ENCODE data around the gene ELOVL3.
"Not testable (repeated sequence)": the region's sequence is repeated elsewhere in the genome, so short reads cannot be mapped to it uniquely, and the experiment has no call there.

Gene ELOVL3

GRCh38 chr10:102200751-102201640 lies 25.1 kb upstream of the ELOVL3 start:
- H3K4me3 ChIP-seq (ENCODE audit: low read length) = no peak overlapping the region
- no peak overlapping the region for H3K27ac ChIP-seq (ENCODE audit: low read length)

GRCh38 chr10:102202386-102202785 lies 23.7 kb upstream of the ELOVL3 start:
- H3K9me3 ChIP-seq (ENCODE audit: insufficient read depth, low read depth, low read length) = peaks cover 7% of the 10 kb centered on the region; the same call in 1 of the 2 replicates
- H3K36me3 ChIP-seq (ENCODE audit: insufficient read depth, low read depth, low read length) = no peaks in the 10 kb centered on the region
- no peak overlapping the region for H3K9ac ChIP-seq (ENCODE audit: low read depth, low read length)
- H3K4me3 ChIP-seq (ENCODE audit: low read length) = no peak overlapping the region
- H3K27me3 ChIP-seq (ENCODE audit: insufficient read depth, low read length) = no peaks in the 10 kb centered on the region; the same call in 1 of the 2 replicates
- H3K4me1 ChIP-seq (ENCODE audit: insufficient read depth, low read length) = no peaks in the 10 kb centered on the region
- H3K27ac ChIP-seq (ENCODE audit: low read length) = no peak overlapping the region

More at GRCh38 chr10:102200751-102201640, 25.1 kb upstream of the ELOVL3 start:
- Histone ChIP-seq H3K36me3 (ENCODE audit: insufficient read depth, low read depth, low read length) (no peaks in the 10 kb centered on the region), H3K4me1 (ENCODE audit: insufficient read depth, low read length) (no peaks in the 10 kb centered on the region), H3K9ac (ENCODE audit: low read depth, low read length) (no peak overlapping the region), H3K27me3 (ENCODE audit: insufficient read depth, low read length) (no peaks in the 10 kb centered on the region; the same call in 1 of the 2 replicates), H3K9me3 (ENCODE audit: insufficient read depth, low read depth, low read length) (peaks cover 7% of the 10 kb centered on the region; the same call in 1 of the 2 replicates)

- Histone ChIP-seq H3K36me3 (ENCODE audit: insufficient read depth, low read depth, low read length) (no peaks in the 10 kb centered on the region), H3K9ac (ENCODE audit: low read depth, low read length) (no peak overlapping the region), H3K4me3 (ENCODE audit: low read length) (no peak overlapping the region), H3K9me3 (ENCODE audit: insufficient read depth, low read depth, low read length) (peaks cover 3% of the 10 kb centered on the region; the same call in 1 of the 2 replicates), H3K4me1 (ENCODE audit: insufficient read depth, low read length) (no peaks in the 10 kb centered on the region), H3K27me3 (ENCODE audit: insufficient read depth, low read length) (no peaks in the 10 kb centered on the region; the same call in 1 of the 2 replicates), H3K27ac (ENCODE audit: low read length) (no peak overlapping the region)
These were observed 17.6 kb upstream of the ELOVL3 start for GRCh38 chr10:102208311-102209035.

- Histone ChIP-seq H3K4me1 (ENCODE audit: insufficient read depth, low read length) (no peaks in the 10 kb centered on the region), H3K9ac (ENCODE audit: low read depth, low read length) (no peak overlapping the region), H3K36me3 (ENCODE audit: insufficient read depth, low read depth, low read length) (no peaks in the 10 kb centered on the region), H3K27ac (ENCODE audit: low read length) (no peak overlapping the region), H3K27me3 (ENCODE audit: insufficient read depth, low read length) (no peaks in the 10 kb centered on the region), H3K4me3 (ENCODE audit: low read length) (no peak overlapping the region), H3K9me3 (ENCODE audit: insufficient read depth, low read depth, low read length) (no peaks in the 10 kb centered on the region)
These were observed 14.3 kb upstream of the ELOVL3 start for GRCh38 chr10:102211615-102212299.

- H3K36me3 ChIP-seq (ENCODE audit: insufficient read depth, low read depth, low read length); H3K4me3 ChIP-seq (ENCODE audit: low read length); H3K27ac ChIP-seq (ENCODE audit: low read length); H3K4me1 ChIP-seq (ENCODE audit: insufficient read depth, low read length); H3K9ac ChIP-seq (ENCODE audit: low read depth, low read length); H3K9me3 ChIP-seq (ENCODE audit: insufficient read depth, low read depth, low read length); H3K27me3 ChIP-seq (ENCODE audit: insufficient read depth, low read length): not testable (repeated sequence)
These were observed 12.5 kb upstream of the ELOVL3 start for GRCh38 chr10:102213599-102213998.

- no peak overlapping the region for H3K9ac ChIP-seq (ENCODE audit: low read depth, low read length)
- no peaks in the 10 kb centered on the region for H3K9me3 ChIP-seq (ENCODE audit: insufficient read depth, low read depth, low read length)
- H3K4me3 ChIP-seq (ENCODE audit: low read length) = no peak overlapping the region
- no peak overlapping the region for H3K27ac ChIP-seq (ENCODE audit: low read length)
- H3K36me3 ChIP-seq (ENCODE audit: insufficient read depth, low read depth, low read length) = no peaks in the 10 kb centered on the region
- H3K27me3 ChIP-seq (ENCODE audit: insufficient read depth, low read length) = peaks cover 28% of the 10 kb centered on the region
- no peaks in the 10 kb centered on the region for H3K4me1 ChIP-seq (ENCODE audit: insufficient read depth, low read length)
These were observed 6.7 kb upstream of the ELOVL3 start for GRCh38 chr10:102219370-102219769.

GRCh38 chr10:102220612-102221011 lies 5.5 kb upstream of the ELOVL3 start:
- Histone ChIP-seq H3K27ac (ENCODE audit: low read length) (no peak overlapping the region), H3K9me3 (ENCODE audit: insufficient read depth, low read depth, low read length) (no peaks in the 10 kb centered on the region), H3K9ac (ENCODE audit: low read depth, low read length) (no peak overlapping the region), H3K36me3 (ENCODE audit: insufficient read depth, low read depth, low read length) (no peaks in the 10 kb centered on the region), H3K27me3 (ENCODE audit: insufficient read depth, low read length) (peaks cover 38% of the 10 kb centered on the region), H3K4me1 (ENCODE audit: insufficient read depth, low read length) (no peaks in the 10 kb centered on the region), H3K4me3 (ENCODE audit: low read length) (no peak overlapping the region)

- Histone ChIP-seq H3K27me3 (ENCODE audit: insufficient read depth, low read length) (peaks cover 60% of the 10 kb centered on the region), H3K27ac (ENCODE audit: low read length) (no peak overlapping the region), H3K9me3 (ENCODE audit: insufficient read depth, low read depth, low read length) (no peaks in the 10 kb centered on the region), H3K4me1 (ENCODE audit: insufficient read depth, low read length) (no peaks in the 10 kb centered on the region), H3K9ac (ENCODE audit: low read depth, low read length) (no peak overlapping the region), H3K36me3 (ENCODE audit: insufficient read depth, low read depth, low read length) (no peaks in the 10 kb centered on the region), H3K4me3 (ENCODE audit: low read length) (no peak overlapping the region)
These were observed 3.3 kb upstream of the ELOVL3 start for GRCh38 chr10:102222797-102223196.

- no peak overlapping the region for H3K4me3 ChIP-seq (ENCODE audit: low read length)
- H3K36me3 ChIP-seq (ENCODE audit: insufficient read depth, low read depth, low read length) = no peaks in the 10 kb centered on the region
- no peak overlapping the region for H3K9ac ChIP-seq (ENCODE audit: low read depth, low read length)
- H3K9me3 ChIP-seq (ENCODE audit: insufficient read depth, low read depth, low read length) = no peaks in the 10 kb centered on the region
- H3K4me1 ChIP-seq (ENCODE audit: insufficient read depth, low read length) = no peaks in the 10 kb centered on the region
- peaks cover 88% of the 10 kb centered on the region for H3K27me3 ChIP-seq (ENCODE audit: insufficient read depth, low read length)
- no peak overlapping the region for H3K27ac ChIP-seq (ENCODE audit: low read length)
These were observed 407 bp downstream of the ELOVL3 start for GRCh38 chr10:102226542-102226870.

- Histone ChIP-seq H3K27me3 (ENCODE audit: insufficient read depth, low read length) (peaks cover 91% of the 10 kb centered on the region), H3K4me1 (ENCODE audit: insufficient read depth, low read length) (no peaks in the 10 kb centered on the region), H3K4me3 (ENCODE audit: low read length) (no peak overlapping the region), H3K27ac (ENCODE audit: low read length) (no peak overlapping the region), H3K36me3 (ENCODE audit: insufficient read depth, low read depth, low read length) (no peaks in the 10 kb centered on the region), H3K9me3 (ENCODE audit: insufficient read depth, low read depth, low read length) (no peaks in the 10 kb centered on the region), H3K9ac (ENCODE audit: low read depth, low read length) (no peak overlapping the region)
These were observed 951 bp downstream of the ELOVL3 start for GRCh38 chr10:102227050-102227449.

GRCh38 chr10:102229810-102230263 lies 3.7 kb downstream of the ELOVL3 start:
- no peaks in the 10 kb centered on the region for H3K4me1 ChIP-seq (ENCODE audit: insufficient read depth, low read length)
- H3K27me3 ChIP-seq (ENCODE audit: insufficient read depth, low read length) = peaks cover 100% of the 10 kb centered on the region
- H3K27ac ChIP-seq (ENCODE audit: low read length) = no peak overlapping the region

More at GRCh38 chr10:102229810-102230263, 3.7 kb downstream of the ELOVL3 start:
- Histone ChIP-seq H3K9me3 (ENCODE audit: insufficient read depth, low read depth, low read length) (no peaks in the 10 kb centered on the region), H3K36me3 (ENCODE audit: insufficient read depth, low read depth, low read length) (no peaks in the 10 kb centered on the region), H3K4me3 (ENCODE audit: low read length) (peak overlapping the region; percentile 61; the same call in 1 of the 2 replicates), H3K9ac (ENCODE audit: low read depth, low read length) (no peak overlapping the region)

Data from iPS-20b (cell line).